Activated B cell treated with CpG ODN at 0.5 μM for 24 hours (primary cell): ENCODE measurements around the gene TIAM2. TPM values are rescaled to one million over a fixed set of nuclear protein-coding genes. Genes with fewer than 3 reads are reported as not detected.

Experiments
- ATAC-seq: fragments of 200-7000 bp; cut with Tn5 transposase; one replicate; pipeline ENCODE4 v1.10.0; 2021; ENCODE audit warnings: low read depth, mild to moderate bottlenecking, moderate library complexity
- CTCF ChIA-PET: fragments of 350-600 bp; sonication (Branson Sonifier 250); formaldehyde crosslinking; loops from one replicate; lab custom pipeline; 2021; ENCODE audit warnings: antibody characterized with exemption; lab: Charles Lee
- POLR2A ChIA-PET: fragments of 350-600 bp; sonication (Branson Sonifier 250); formaldehyde crosslinking; loops from one replicate; lab custom pipeline; 2021; ENCODE audit warnings: antibody characterized with exemption; lab: Charles Lee
- DNase-seq: peaks from one replicate; pipeline ENCODE4 v3.0.0; 2022
- H3K27ac Mint-ChIP-seq: one replicate; pipeline ENCODE4 v1.8.0; 2020; ENCODE audit warnings: mixed read lengths
- H3K27me3 Mint-ChIP-seq: one replicate; pipeline ENCODE4 v1.8.0; 2021; ENCODE audit warnings: mixed read lengths
- H3K36me3 Mint-ChIP-seq: one replicate; pipeline ENCODE4 v1.8.0; 2021; ENCODE audit warnings: low read depth, mixed read lengths
- H3K4me1 Mint-ChIP-seq: one replicate; pipeline ENCODE4 v1.8.0; 2021; ENCODE audit warnings: mixed read lengths
- H3K4me3 Mint-ChIP-seq: one replicate; pipeline ENCODE4 v1.8.0; 2020; ENCODE audit warnings: mild to moderate bottlenecking, mixed read lengths
- H3K9me3 Mint-ChIP-seq: one replicate; pipeline ENCODE4 v1.8.0; 2020; ENCODE audit warnings: mixed read lengths
- CTCF ChIP-seq: fragments of 200-600 bp; IDR thresholded peaks from one replicate; pipeline ENCODE4 v1.8.0; 2022; ENCODE audit warnings: antibody characterized with exemption, mild to moderate bottlenecking
- intact Hi-C: fragments of 100-400 bp; cut with micrococcal nuclease; formaldehyde crosslinking; loops from one replicate; pipeline ENCODE4 v1.15.1; 2024
- total RNA-seq: library from RNA; stranded (reverse); gene quantifications from 2 replicates; pipeline ENCODE4 v1.2.3, GENCODE V29; 2022

Gene TIAM2
- total RNA-seq, 1 donor from 2014 or later, result 13.0 TPM

- Mint-ChIP-seq H3K36me3 (no peaks in the 10 kb centered on the region), H3K27me3 (peaks cover 11% of the 10 kb centered on the region), H3K27ac (no peak overlapping the region), H3K4me1 (no peaks in the 10 kb centered on the region), H3K4me3 (no peak overlapping the region), H3K9me3 (no peaks in the 10 kb centered on the region)
- no peak for DNase-seq
- CTCF ChIA-PET, result no interaction called here
- POLR2A ChIA-PET, result no interaction called here
- no peak for ATAC-seq
- TF ChIP-seq CTCF, result no peak
- intact Hi-C loops, result no loop called here
These were observed 73.0 kb downstream of the TIAM2 start for GRCh38 chr6:155067956-155068615.

- Mint-ChIP-seq H3K27ac (no peak overlapping the region), H3K9me3 (no peaks in the 10 kb centered on the region), H3K4me3 (no peak overlapping the region), H3K27me3 (peaks cover 11% of the 10 kb centered on the region), H3K4me1 (no peaks in the 10 kb centered on the region), H3K36me3 (no peaks in the 10 kb centered on the region)
- ATAC-seq (no peak), DNase-seq (no peak)
- intact Hi-C loops, result no loop called here
- POLR2A ChIA-PET, result no interaction called here
- CTCF ChIA-PET, result no interaction called here
- no peak for TF ChIP-seq CTCF
These were observed 74.4 kb downstream of the TIAM2 start for GRCh38 chr6:155069543-155069942.

GRCh38 chr6:155075930-155076695 lies 81.0 kb downstream of the TIAM2 start:
- peaks cover 14% of the 10 kb centered on the region for H3K27me3 Mint-ChIP-seq
- POLR2A ChIA-PET, result no interaction called here
- no peaks in the 10 kb centered on the region for H3K36me3 Mint-ChIP-seq
- H3K9me3 Mint-ChIP-seq, result no peaks in the 10 kb centered on the region
- ATAC-seq (peak; percentile 28), DNase-seq (no peak)
- CTCF ChIA-PET, result no interaction called here
- no peak overlapping the region for H3K4me3 Mint-ChIP-seq
- H3K27ac Mint-ChIP-seq, result no peak overlapping the region
- no peak for TF ChIP-seq CTCF
- H3K4me1 Mint-ChIP-seq, result peaks cover 9% of the 10 kb centered on the region
- intact Hi-C loops, result no loop called here

GRCh38 chr6:155077331-155077730 lies 82.2 kb downstream of the TIAM2 start:
- H3K36me3 Mint-ChIP-seq, result no peaks in the 10 kb centered on the region
- CTCF ChIA-PET, result no interaction called here
- POLR2A ChIA-PET, result no interaction called here

More at GRCh38 chr6:155077331-155077730, 82.2 kb downstream of the TIAM2 start:
- no peak overlapping the region for H3K4me3 Mint-ChIP-seq
- H3K9me3 Mint-ChIP-seq, result no peaks in the 10 kb centered on the region
- peaks cover 9% of the 10 kb centered on the region for H3K27me3 Mint-ChIP-seq
- H3K4me1 Mint-ChIP-seq, result peaks cover 9% of the 10 kb centered on the region
- no peak overlapping the region for H3K27ac Mint-ChIP-seq
- intact Hi-C loops, result no loop called here
- DNase-seq (no peak), ATAC-seq (no peak)
- no peak for TF ChIP-seq CTCF
